Posterior vena cava (tissue), 2 donors: ENCODE data around the gene HSPB6. TPM values are rescaled to one million over a fixed set of nuclear protein-coding genes. Genes with fewer than 3 reads are reported as not detected.
A peak's percentile ranks its signal among the peaks of the same experiment; 100 is the strongest.

Experiments
- DNase-seq: peaks from one replicate; pipeline ENCODE4 v3.0.0-alpha.2; 2020; ENCODE audit warnings: low spot score
- intact Hi-C, 2 donors: fragments of 100-400 bp; cut with DNase I; formaldehyde crosslinking; loops; one replicate each; pipeline versions ENCODE4 v1.14.1 to v1.14.2; 2022 to 2023
- total RNA-seq, 2 donors: library from RNA; stranded (reverse); fragmentation: NEBNext Ultra II Directional; extraction: Animal tissue kit (Norgen Biotek cat#: 25700); gene quantifications; one replicate each; pipeline ENCODE4 v1.2.1, GENCODE V29; 2021
- donor health status: DM: yes; HTN: yes; CAD: no.
- donor health status: DM: yes; HTN: yes; CAD: no.

The HSPB6 gene
- total RNA-seq, 2 donors from 2014 or later = 290 to 412 TPM

- DNase-seq = no peak
- intact Hi-C loops = no loop called here
Measured at GRCh38 chr19:35751839-35752745, 4.7 kb downstream of the HSPB6 start.

DNA sequence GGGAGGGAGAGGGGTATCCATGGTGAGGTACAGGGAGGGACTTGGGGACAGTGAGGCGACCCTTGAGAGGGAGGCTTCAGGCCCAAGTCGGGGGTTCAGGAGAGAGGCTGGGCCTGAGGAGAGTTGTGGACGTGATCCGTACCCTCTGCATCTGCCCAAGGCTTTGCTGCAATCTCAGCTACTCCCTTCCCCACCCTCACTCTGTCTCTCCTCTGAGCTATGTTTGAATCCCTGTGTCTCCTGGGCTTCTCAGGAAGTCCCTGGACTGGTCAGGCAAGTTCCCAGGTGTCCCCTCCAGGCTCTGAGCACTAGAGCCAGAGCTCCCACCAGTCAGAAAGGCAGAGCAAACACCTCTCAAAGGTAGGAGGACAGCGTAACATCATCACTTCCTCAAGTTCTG lies 6.7 kb downstream of the HSPB6 start:
- intact Hi-C loops = no loop called here
- no peak for DNase-seq

GRCh38 chr19:35748106-35749020 lies 8.5 kb downstream of the HSPB6 start, which contains the start of gene LIN37:
LIN37 (plus strand) TSS chr19:35748576; CDS start chr19:35748725, 149 bp downstream.
- intact Hi-C loops = loop anchor here in 1 of 2 donors (10.0 kb wide), 1 partner anchor 186 kb away; the partner anchor contains the start of gene LRFN3
- peak; percentile 100 for DNase-seq

DNA sequence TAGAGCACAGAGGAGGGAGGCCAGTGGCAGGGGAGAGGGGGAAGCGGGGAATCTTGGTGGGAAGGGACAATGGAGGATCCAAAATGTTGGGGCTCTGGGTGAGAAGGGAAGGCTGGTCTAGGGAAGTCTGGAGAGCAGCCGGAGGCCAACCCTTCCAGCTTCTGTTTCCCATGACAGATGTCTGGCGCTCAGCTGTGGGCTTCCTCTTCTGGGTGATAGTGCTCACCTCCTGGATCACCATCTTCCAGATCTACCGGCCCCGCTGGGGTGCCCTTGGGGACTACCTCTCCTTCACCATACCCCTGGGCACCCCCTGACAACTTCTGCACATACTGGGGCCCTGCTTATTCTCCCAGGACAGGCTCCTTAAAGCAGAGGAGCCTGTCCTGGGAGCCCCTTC lies 10.3 kb downstream of the HSPB6 start:
- no peak for DNase-seq
- intact Hi-C loops = loop anchor here in 1 of 2 donors (10.0 kb wide), 1 partner anchor 188 kb away; the partner anchor contains the start of gene LRFN3

DNA sequence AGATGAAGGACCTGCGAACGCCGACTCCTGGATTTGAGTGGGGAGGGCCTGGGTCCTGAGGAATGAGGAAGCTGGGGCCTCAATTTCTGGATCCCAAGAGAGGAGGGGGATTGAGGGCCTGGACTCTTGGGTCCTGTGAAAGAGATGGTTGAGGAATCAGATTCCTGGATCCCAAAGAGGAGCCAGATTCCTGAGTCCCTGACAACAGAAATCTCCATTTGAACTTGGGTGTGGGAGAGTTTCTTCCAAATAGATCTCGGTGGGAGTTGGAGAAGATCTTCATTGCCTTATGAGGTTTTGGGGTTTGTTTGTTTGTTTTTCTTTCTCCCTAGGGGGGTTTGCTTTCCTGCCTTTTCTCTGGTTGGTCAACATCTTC lies 10.8 kb downstream of the HSPB6 start:
- intact Hi-C loops = loop anchor here in 1 of 2 donors (10.0 kb wide), 1 partner anchor 189 kb away; the partner anchor contains the start of gene LRFN3

DNA sequence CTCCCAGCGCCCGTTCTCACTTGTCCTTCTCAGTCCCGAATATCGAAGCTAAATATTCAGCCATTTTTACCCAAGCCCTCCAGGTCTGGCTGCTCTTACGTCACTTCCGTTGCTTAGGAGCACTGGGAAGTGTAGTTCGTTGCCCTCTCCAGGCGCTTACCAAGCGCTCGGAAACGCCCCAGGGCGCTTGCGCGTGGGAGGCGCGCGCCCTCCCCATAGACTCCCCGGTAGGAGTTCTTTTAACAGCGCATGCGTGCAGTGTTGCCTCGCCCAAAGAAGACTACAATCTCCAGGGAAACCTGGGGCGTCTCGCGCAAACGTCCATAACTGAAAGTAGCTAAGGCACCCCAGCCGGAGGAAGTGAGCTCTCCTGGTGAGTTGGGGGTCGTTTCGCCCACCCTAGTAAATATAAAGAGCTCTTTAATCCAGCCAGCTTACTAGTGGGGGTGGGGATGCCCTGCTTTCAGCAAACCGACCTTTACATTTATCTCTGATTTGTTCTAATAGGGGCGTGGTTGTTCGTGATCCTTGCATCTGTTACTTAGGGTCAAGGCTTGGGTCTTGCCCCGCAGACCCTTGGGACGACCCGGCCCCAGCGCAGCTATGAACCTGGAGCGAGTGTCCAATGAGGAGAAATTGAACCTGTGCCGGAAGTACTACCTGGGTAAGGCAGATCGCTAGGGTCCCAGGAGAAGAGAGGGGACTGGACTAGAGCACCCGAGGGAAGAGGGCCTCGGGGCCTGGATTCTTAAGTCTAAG lies 11.3 kb downstream of the HSPB6 start, which contains the start of the genes PSENEN and U2AF1L4:
Gene PSENEN (plus strand): TSS at position 324 of the 759 bp plus-strand sequence. CDS start 280 bp downstream, at position 604.
Gene U2AF1L4 (minus strand): TSS at position 91 of the 759 bp plus-strand sequence. CDS start 27 bp downstream, at position 64.
- intact Hi-C loops = loop anchor here in 1 of 2 donors (10.0 kb wide), 1 partner anchor 189 kb away; the partner anchor contains the start of gene LRFN3
- peak; percentile 99 for DNase-seq

More for the DNA sequence above, 10.8 kb downstream of the HSPB6 start:
- no peak for DNase-seq

- DNase-seq = peak; percentile 98
Measured at GRCh38 chr19:35744430-35745327, 12.2 kb downstream of the HSPB6 start.

DNA sequence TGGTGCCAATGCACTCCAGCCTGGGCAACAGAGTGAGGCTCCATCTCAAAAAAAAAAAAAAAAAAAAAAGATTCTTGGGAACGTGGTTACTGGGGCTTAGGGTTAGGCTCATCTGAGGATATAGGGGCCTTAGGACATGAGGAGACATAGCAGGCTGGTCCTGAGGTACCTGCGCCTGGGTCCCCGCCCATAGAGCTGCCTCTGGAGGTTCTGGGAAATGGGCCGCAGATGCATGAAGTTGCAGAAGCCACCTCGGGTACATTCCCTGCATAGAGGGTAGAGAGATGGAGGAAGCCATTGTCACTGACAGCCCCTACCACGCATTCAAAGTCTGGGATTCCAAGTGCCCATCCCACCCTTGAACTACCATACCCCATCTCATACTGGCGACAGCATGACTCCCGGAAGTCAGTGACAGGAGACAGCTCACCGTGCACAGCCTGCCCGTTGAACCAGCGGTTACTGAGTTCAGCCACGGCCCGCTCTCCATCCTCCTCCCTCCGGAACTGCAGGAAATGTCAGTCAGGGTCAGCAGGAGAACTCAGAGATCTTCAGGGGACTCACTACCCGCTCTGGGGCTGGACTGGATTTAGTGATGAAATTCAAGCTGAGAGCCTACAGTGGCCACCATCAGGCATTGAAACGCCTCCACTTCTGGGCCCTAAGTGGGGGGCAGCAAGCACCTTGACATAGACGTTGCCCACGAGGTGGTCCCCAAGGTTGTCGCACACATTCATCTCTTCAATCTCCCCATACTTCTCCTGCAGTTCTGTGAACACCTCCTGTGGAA lies 13.0 kb downstream of the HSPB6 start:
- DNase-seq = peak; percentile 78
- intact Hi-C loops = loop anchor here in 1 of 2 donors (10.0 kb wide), 1 partner anchor 191 kb away; the partner anchor contains the start of gene LRFN3

More at GRCh38 chr19:35744430-35745327, 12.2 kb downstream of the HSPB6 start:
- intact Hi-C loops = loop anchor here in 1 of 2 donors (10.0 kb wide), 1 partner anchor 190 kb away; the partner anchor contains the start of gene LRFN3

GRCh38 chr19:35742121-35742724 lies 14.6 kb downstream of the HSPB6 start, which contains the start of gene IGFLR1:
IGFLR1 (minus strand) TSS chr19:35742452; CDS start chr19:35741180, 1,272 bp downstream.
- DNase-seq = peak; percentile 78
- intact Hi-C loops = loop anchor here in 1 of 2 donors (10.0 kb wide), 1 partner anchor 193 kb away; the partner anchor contains the start of gene LRFN3

DNA sequence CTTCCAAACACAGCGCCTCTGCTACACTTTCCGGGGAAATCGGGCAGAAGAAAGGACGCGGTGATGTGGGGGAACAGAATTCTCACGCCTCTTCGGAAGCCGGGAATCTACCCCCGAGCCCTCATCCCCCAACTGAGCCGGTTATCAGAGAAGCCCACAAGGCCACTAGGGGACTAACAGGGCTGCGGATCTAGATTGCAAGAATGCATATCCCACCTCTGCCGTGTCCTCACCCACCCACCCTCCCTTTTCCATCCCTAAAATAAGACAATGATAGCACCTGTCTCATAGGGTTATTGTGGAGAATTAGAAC lies 15.7 kb downstream of the HSPB6 start:
- DNase-seq = no peak
- intact Hi-C loops = loop anchor here in 1 of 2 donors (10.0 kb wide), 1 partner anchor 194 kb away; the partner anchor contains the start of gene LRFN3

GRCh38 chr19:35740423-35741202 lies 16.2 kb downstream of the HSPB6 start:
- intact Hi-C loops = loop anchor here in 1 of 2 donors (10.0 kb wide), 1 partner anchor 194 kb away; the partner anchor contains the start of gene LRFN3
- peak; percentile 99 for DNase-seq

- intact Hi-C loops = loop anchor here in 1 of 2 donors (10.0 kb wide), 1 partner anchor 195 kb away; the partner anchor contains the start of gene LRFN3
- DNase-seq = no peak
Measured at GRCh38 chr19:35740108-35740422, 16.8 kb downstream of the HSPB6 start.

- intact Hi-C loops = loop anchor here in 1 of 2 donors (10.0 kb wide), 1 partner anchor 195 kb away; the partner anchor contains the start of gene LRFN3
- peak; percentile 84 for DNase-seq
Measured at GRCh38 chr19:35739275-35740107, 17.3 kb downstream of the HSPB6 start.

- intact Hi-C loops = no loop called here
- no peak for DNase-seq
Measured at GRCh38 chr19:35738887-35739229, 18.0 kb downstream of the HSPB6 start.
